WTC11 (cell line): ENCODE measurements around the gene TLR7. TPM values are rescaled to one million over a fixed set of nuclear protein-coding genes. Genes with fewer than 3 reads are reported as not detected.

Experiments used
- ATAC-seq: fragments of 200-7000 bp; cut with Tn5 transposase; 2 replicates; pipeline ENCODE4 v1.10.0; 2021; ENCODE audit warnings: mild to moderate bottlenecking, moderate library complexity
- CTCF ChIA-PET: fragments of 300-600 bp; sonication (Branson Sonifier 250); formaldehyde crosslinking; loops from one replicate; lab custom pipeline; 2021; ENCODE audit warnings: antibody characterized with exemption; lab: Charles Lee
- POLR2A ChIA-PET: fragments of 350-600 bp; sonication (Branson Sonifier 250); formaldehyde crosslinking; loops from one replicate; lab custom pipeline; 2021; ENCODE audit warnings: antibody characterized with exemption; lab: Charles Lee
- DNase-seq: peaks from one replicate; pipeline ENCODE4 v3.0.0; 2021; ENCODE audit warnings: low spot score
- H3K27ac Mint-ChIP-seq: 2 replicates; pipeline ENCODE4 v1.8.0; 2021; ENCODE audit warnings: mixed read lengths
- H3K27me3 Mint-ChIP-seq: 2 replicates; pipeline ENCODE4 v1.8.0; 2021; ENCODE audit warnings: low read depth, mild to moderate bottlenecking, moderate library complexity, mixed read lengths
- H3K36me3 Mint-ChIP-seq: 2 replicates; pipeline ENCODE4 v1.8.0; 2021; ENCODE audit warnings: mixed read lengths
- H3K4me1 Mint-ChIP-seq: 2 replicates; pipeline ENCODE4 v1.8.0; 2022; ENCODE audit warnings: mixed read lengths
- H3K4me3 Mint-ChIP-seq: 2 replicates; pipeline ENCODE4 v1.8.0; 2021; ENCODE audit warnings: mild to moderate bottlenecking, moderate library complexity, mixed read lengths
- H3K9me3 Mint-ChIP-seq: 2 replicates; pipeline ENCODE4 v1.8.0; 2021; ENCODE audit warnings: mixed read lengths
- JAZF1 ChIP-seq: fragments of 250-450 bp; sonication (Bioruptor Pico); IDR thresholded peaks from 2 replicates; pipeline ENCODE4 v1.9.0; 2021; ENCODE audit warnings: moderate library complexity, mild to moderate bottlenecking, inconsistent platforms
- total RNA-seq: library from RNA; stranded (reverse); gene quantifications from 3 replicates; pipeline ENCODE4 v1.2.3, GENCODE V29; 2021
- TF ChIP-seq, protein P1 (sequence below): sonication (generic); formaldehyde crosslinking; IDR thresholded peaks from 2 replicates; pipeline ENCODE4 v1.8.0; 2023; ENCODE audit warnings: missing genetic modification reagents, mild to moderate bottlenecking, borderline replicate concordance
- TF ChIP-seq, protein P2 (sequence below): sonication (generic); formaldehyde crosslinking; IDR thresholded peaks from 2 replicates; pipeline ENCODE4 v1.8.1; 2023; ENCODE audit warnings: mild to moderate bottlenecking, missing genetic modification reagents
- TF ChIP-seq, protein P3 (sequence below): sonication (generic); formaldehyde crosslinking; IDR thresholded peaks from 2 replicates; pipeline ENCODE4 v1.8.1; 2023; ENCODE audit warnings: mild to moderate bottlenecking, missing genetic modification reagents, borderline replicate concordance
- TF ChIP-seq, protein P4 (sequence below): sonication (generic); formaldehyde crosslinking; IDR thresholded peaks from 2 replicates; pipeline ENCODE4 v1.8.0; 2022; ENCODE audit warnings: missing genetic modification reagents
- TF ChIP-seq, protein P5 (sequence below): fragments of 250-450 bp; sonication (Bioruptor Pico); IDR thresholded peaks from 2 replicates; pipeline ENCODE4 v1.9.0; 2021; ENCODE audit warnings: moderate library complexity, mild to moderate bottlenecking, inconsistent platforms, borderline replicate concordance

TLR7 gene
- total RNA-seq, 1 experiment from 2014 or later, result not detected

DNA sequence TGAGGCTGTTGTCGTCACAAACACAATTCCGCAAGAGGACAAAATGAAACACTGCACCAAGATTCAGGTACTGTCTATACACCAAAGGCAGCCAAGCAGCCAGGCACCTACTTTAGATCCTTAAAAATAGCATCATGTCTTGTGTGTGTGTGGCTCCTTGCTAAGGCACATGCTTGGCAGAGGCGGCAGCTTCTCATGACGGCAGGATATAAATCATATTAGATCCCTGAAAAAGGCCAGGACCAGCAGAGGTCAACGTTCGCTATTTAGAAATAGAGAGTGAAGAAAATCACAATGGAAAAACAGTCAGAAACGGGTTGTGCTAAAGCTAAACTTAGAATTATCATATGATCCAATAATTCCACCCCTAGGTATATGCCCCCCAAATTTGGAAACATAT, 46.1 kb upstream of the TLR7 start (continued):
- TF ChIP-seq, protein P1, sequence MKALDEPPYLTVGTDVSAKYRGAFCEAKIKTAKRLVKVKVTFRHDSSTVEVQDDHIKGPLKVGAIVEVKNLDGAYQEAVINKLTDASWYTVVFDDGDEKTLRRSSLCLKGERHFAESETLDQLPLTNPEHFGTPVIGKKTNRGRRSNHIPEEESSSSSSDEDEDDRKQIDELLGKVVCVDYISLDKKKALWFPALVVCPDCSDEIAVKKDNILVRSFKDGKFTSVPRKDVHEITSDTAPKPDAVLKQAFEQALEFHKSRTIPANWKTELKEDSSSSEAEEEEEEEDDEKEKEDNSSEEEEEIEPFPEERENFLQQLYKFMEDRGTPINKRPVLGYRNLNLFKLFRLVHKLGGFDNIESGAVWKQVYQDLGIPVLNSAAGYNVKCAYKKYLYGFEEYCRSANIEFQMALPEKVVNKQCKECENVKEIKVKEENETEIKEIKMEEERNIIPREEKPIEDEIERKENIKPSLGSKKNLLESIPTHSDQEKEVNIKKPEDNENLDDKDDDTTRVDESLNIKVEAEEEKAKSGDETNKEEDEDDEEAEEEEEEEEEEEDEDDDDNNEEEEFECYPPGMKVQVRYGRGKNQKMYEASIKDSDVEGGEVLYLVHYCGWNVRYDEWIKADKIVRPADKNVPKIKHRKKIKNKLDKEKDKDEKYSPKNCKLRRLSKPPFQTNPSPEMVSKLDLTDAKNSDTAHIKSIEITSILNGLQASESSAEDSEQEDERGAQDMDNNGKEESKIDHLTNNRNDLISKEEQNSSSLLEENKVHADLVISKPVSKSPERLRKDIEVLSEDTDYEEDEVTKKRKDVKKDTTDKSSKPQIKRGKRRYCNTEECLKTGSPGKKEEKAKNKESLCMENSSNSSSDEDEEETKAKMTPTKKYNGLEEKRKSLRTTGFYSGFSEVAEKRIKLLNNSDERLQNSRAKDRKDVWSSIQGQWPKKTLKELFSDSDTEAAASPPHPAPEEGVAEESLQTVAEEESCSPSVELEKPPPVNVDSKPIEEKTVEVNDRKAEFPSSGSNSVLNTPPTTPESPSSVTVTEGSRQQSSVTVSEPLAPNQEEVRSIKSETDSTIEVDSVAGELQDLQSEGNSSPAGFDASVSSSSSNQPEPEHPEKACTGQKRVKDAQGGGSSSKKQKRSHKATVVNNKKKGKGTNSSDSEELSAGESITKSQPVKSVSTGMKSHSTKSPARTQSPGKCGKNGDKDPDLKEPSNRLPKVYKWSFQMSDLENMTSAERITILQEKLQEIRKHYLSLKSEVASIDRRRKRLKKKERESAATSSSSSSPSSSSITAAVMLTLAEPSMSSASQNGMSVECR (CRISPR knock-in tag), result no peak
- TF ChIP-seq, protein P2, sequence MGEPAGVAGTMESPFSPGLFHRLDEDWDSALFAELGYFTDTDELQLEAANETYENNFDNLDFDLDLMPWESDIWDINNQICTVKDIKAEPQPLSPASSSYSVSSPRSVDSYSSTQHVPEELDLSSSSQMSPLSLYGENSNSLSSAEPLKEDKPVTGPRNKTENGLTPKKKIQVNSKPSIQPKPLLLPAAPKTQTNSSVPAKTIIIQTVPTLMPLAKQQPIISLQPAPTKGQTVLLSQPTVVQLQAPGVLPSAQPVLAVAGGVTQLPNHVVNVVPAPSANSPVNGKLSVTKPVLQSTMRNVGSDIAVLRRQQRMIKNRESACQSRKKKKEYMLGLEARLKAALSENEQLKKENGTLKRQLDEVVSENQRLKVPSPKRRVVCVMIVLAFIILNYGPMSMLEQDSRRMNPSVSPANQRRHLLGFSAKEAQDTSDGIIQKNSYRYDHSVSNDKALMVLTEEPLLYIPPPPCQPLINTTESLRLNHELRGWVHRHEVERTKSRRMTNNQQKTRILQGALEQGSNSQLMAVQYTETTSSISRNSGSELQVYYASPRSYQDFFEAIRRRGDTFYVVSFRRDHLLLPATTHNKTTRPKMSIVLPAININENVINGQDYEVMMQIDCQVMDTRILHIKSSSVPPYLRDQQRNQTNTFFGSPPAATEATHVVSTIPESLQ, result no peak
- TF ChIP-seq, protein P3, sequence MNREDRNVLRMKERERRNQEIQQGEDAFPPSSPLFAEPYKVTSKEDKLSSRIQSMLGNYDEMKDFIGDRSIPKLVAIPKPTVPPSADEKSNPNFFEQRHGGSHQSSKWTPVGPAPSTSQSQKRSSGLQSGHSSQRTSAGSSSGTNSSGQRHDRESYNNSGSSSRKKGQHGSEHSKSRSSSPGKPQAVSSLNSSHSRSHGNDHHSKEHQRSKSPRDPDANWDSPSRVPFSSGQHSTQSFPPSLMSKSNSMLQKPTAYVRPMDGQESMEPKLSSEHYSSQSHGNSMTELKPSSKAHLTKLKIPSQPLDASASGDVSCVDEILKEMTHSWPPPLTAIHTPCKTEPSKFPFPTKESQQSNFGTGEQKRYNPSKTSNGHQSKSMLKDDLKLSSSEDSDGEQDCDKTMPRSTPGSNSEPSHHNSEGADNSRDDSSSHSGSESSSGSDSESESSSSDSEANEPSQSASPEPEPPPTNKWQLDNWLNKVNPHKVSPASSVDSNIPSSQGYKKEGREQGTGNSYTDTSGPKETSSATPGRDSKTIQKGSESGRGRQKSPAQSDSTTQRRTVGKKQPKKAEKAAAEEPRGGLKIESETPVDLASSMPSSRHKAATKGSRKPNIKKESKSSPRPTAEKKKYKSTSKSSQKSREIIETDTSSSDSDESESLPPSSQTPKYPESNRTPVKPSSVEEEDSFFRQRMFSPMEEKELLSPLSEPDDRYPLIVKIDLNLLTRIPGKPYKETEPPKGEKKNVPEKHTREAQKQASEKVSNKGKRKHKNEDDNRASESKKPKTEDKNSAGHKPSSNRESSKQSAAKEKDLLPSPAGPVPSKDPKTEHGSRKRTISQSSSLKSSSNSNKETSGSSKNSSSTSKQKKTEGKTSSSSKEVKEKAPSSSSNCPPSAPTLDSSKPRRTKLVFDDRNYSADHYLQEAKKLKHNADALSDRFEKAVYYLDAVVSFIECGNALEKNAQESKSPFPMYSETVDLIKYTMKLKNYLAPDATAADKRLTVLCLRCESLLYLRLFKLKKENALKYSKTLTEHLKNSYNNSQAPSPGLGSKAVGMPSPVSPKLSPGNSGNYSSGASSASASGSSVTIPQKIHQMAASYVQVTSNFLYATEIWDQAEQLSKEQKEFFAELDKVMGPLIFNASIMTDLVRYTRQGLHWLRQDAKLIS (CRISPR knock-in tag), result no peak
- TF ChIP-seq, all 79 proteins: peak for 0

DNA sequence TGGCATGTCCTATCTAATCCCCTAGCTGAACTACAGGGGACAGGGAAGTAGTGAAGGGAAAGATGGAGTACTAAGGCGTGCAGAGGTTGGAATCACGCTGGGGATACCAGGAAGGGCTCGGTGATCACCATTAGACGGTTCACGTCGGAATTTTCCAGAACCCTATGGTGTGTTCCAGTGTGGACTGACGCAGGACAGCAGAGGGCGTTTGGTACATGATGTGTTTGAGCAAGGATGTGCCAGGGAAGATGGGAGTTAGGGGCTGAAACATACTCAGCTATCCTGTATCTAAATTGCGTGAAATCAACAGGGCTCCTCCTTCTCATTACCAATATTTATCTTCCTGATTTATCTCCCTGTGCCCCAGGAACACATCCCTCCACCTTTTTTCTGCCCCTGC, 41.9 kb upstream of the TLR7 start:
- TF ChIP-seq JAZF1 (CRISPR knock-in tag), result no peak
- TF ChIP-seq, protein P3 (CRISPR knock-in tag), result no peak
- TF ChIP-seq, protein P4, sequence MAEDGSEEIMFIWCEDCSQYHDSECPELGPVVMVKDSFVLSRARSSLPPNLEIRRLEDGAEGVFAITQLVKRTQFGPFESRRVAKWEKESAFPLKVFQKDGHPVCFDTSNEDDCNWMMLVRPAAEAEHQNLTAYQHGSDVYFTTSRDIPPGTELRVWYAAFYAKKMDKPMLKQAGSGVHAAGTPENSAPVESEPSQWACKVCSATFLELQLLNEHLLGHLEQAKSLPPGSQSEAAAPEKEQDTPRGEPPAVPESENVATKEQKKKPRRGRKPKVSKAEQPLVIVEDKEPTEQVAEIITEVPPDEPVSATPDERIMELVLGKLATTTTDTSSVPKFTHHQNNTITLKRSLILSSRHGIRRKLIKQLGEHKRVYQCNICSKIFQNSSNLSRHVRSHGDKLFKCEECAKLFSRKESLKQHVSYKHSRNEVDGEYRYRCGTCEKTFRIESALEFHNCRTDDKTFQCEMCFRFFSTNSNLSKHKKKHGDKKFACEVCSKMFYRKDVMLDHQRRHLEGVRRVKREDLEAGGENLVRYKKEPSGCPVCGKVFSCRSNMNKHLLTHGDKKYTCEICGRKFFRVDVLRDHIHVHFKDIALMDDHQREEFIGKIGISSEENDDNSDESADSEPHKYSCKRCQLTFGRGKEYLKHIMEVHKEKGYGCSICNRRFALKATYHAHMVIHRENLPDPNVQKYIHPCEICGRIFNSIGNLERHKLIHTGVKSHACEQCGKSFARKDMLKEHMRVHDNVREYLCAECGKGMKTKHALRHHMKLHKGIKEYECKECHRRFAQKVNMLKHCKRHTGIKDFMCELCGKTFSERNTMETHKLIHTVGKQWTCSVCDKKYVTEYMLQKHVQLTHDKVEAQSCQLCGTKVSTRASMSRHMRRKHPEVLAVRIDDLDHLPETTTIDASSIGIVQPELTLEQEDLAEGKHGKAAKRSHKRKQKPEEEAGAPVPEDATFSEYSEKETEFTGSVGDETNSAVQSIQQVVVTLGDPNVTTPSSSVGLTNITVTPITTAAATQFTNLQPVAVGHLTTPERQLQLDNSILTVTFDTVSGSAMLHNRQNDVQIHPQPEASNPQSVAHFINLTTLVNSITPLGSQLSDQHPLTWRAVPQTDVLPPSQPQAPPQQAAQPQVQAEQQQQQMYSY, result no peak
- TF ChIP-seq, protein P5, sequence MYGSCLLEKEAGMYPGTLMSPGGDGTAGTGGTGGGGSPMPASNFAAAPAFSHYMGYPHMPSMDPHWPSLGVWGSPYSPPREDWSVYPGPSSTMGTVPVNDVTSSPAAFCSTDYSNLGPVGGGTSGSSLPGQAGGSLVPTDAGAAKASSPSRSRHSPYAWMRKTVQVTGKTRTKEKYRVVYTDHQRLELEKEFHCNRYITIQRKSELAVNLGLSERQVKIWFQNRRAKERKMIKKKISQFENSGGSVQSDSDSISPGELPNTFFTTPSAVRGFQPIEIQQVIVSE (CRISPR knock-in tag), result no peak
- H3K27ac Mint-ChIP-seq, result no peak overlapping the region
- peaks cover 36% of the 10 kb centered on the region for H3K36me3 Mint-ChIP-seq
- no peak overlapping the region for H3K4me3 Mint-ChIP-seq
- CTCF ChIA-PET, result no interaction called here
- DNase-seq (no peak), ATAC-seq (no peak)
- POLR2A ChIA-PET, result no interaction called here
- H3K4me1 Mint-ChIP-seq, result no peaks in the 10 kb centered on the region
- H3K9me3 Mint-ChIP-seq, result no peaks in the 10 kb centered on the region
- no peaks in the 10 kb centered on the region for H3K27me3 Mint-ChIP-seq
